HG03108 (cell line): Measurements from ENCODE around the gene IL1R1.

Experiments
- ATAC-seq: cut with Tn5 transposase; IDR thresholded peaks from one replicate; pipeline ENCODE4 v1.9.1; 2021; ENCODE audit warnings: moderate library complexity; ENCODE audit not compliant: unreplicated experiment

The IL1R1 gene

GRCh38 chr2:102194609-102195268 lies 52.2 kb downstream of the IL1R1 start:
- no peak for ATAC-seq

GRCh38 chr2:102197389-102198137 lies 55.0 kb downstream of the IL1R1 start:
- no peak for ATAC-seq

GRCh38 chr2:102200539-102200938 lies 58.0 kb downstream of the IL1R1 start:
- no peak for ATAC-seq

GRCh38 chr2:102204638-102205037 lies 62.1 kb downstream of the IL1R1 start:
- no peak for ATAC-seq

- no peak for ATAC-seq
Measured at GRCh38 chr2:102206666-102207341, 64.3 kb downstream of the IL1R1 start.

- no peak for ATAC-seq
Measured at GRCh38 chr2:102208774-102209173, 66.2 kb downstream of the IL1R1 start.

GRCh38 chr2:102209474-102209873 lies 66.9 kb downstream of the IL1R1 start:
- no peak for ATAC-seq

GRCh38 chr2:102217032-102217431 lies 74.5 kb downstream of the IL1R1 start:
- no peak for ATAC-seq

- ATAC-seq = no peak
Measured at GRCh38 chr2:102224824-102225739, 82.5 kb downstream of the IL1R1 start.

- no peak for ATAC-seq
Measured at GRCh38 chr2:102226171-102226570, 83.6 kb downstream of the IL1R1 start.

- no peak for ATAC-seq
Measured at GRCh38 chr2:102226612-102227391, 84.3 kb downstream of the IL1R1 start.

GRCh38 chr2:102229141-102229769 lies 86.7 kb downstream of the IL1R1 start:
- ATAC-seq = no peak
